ENCODE measurements around the gene FOXD2.
"Not testable (repeated sequence)": the region's sequence is repeated elsewhere in the genome, so short reads cannot be mapped to it uniquely, and the experiment has no call there.

Gene FOXD2

GRCh38 chr1:47439819-47440598, 2.2 kb downstream of the FOXD2 start:
- DNase-seq (ENCODE audit: low read depth in 3 of 3) = no peak

GRCh38 chr1:47440599-47441081, 2.8 kb downstream of the FOXD2 start:
- no peak for DNase-seq (ENCODE audit: low read depth in 3 of 3)

GRCh38 chr1:47441450-47442106, 3.7 kb downstream of the FOXD2 start:
- no peak for DNase-seq (ENCODE audit: low read depth in 3 of 3)

GRCh38 chr1:47442202-47442601, 4.4 kb downstream of the FOXD2 start:
- no peak for DNase-seq (ENCODE audit: low read depth in 3 of 3)

- DNase-seq (ENCODE audit: low read depth in 3 of 3) = no peak
These were observed 5.1 kb downstream of the FOXD2 start for GRCh38 chr1:47442842-47443529.

- DNase-seq (ENCODE audit: low read depth in 3 of 3) = no peak
These were observed 5.9 kb downstream of the FOXD2 start for GRCh38 chr1:47443530-47444296.

GRCh38 chr1:47444297-47444561, 6.4 kb downstream of the FOXD2 start:
- no peak for DNase-seq (ENCODE audit: low read depth in 3 of 3)

GRCh38 chr1:47444562-47445465, 7.0 kb downstream of the FOXD2 start:
- no peak for DNase-seq (ENCODE audit: low read depth in 3 of 3)

- no peak for DNase-seq (ENCODE audit: low read depth in 3 of 3)
These were observed 8.1 kb downstream of the FOXD2 start for GRCh38 chr1:47445823-47446550.

- DNase-seq (ENCODE audit: low read depth in 3 of 3) = no peak
These were observed 10.8 kb downstream of the FOXD2 start for GRCh38 chr1:47448462-47449222.

- no peak for DNase-seq (ENCODE audit: low read depth in 3 of 3)
These were observed 12.1 kb downstream of the FOXD2 start for GRCh38 chr1:47449822-47450552.

GRCh38 chr1:47450606-47451005, 12.8 kb downstream of the FOXD2 start:
- DNase-seq (ENCODE audit: low read depth in 3 of 3) = no peak

GRCh38 chr1:47452426-47452825, 14.6 kb downstream of the FOXD2 start:
- no peak for DNase-seq (ENCODE audit: low read depth in 3 of 3)

GRCh38 chr1:47453910-47454309, 16.1 kb downstream of the FOXD2 start:
- DNase-seq (ENCODE audit: low read depth in 3 of 3) = not testable (repeated sequence)

- no peak for DNase-seq (ENCODE audit: low read depth in 3 of 3)
These were observed 18.4 kb downstream of the FOXD2 start for GRCh38 chr1:47456250-47456649.

GRCh38 chr1:47457547-47457946, 19.7 kb downstream of the FOXD2 start:
- DNase-seq (ENCODE audit: low read depth in 3 of 3) = not testable (repeated sequence)

GRCh38 chr1:47459253-47459788, 21.5 kb downstream of the FOXD2 start:
- DNase-seq (ENCODE audit: low read depth in 3 of 3) = no peak

GRCh38 chr1:47460040-47460439, 22.2 kb downstream of the FOXD2 start:
- DNase-seq (ENCODE audit: low read depth in 3 of 3) = no peak

GRCh38 chr1:47460456-47460855, 22.6 kb downstream of the FOXD2 start:
- DNase-seq (ENCODE audit: low read depth in 3 of 3) = no peak
